Esophagus squamous epithelium (tissue), 4 donors: ENCODE measurements around the gene RERE.

Experiments used
- POLR2A ChIP-seq, 4 donors: fragments of 450-650 bp; IDR thresholded peaks; one replicate each; pipeline ENCODE4 v1.6.1; 2017; ENCODE audit warnings: antibody characterized with exemption in 4 of 4, mild to moderate bottlenecking in 4 of 4, moderate library complexity in 3 of 4
- TF ChIP-seq, protein P1 (sequence below), 6 experiments: fragments of 450-650 bp in 4 of 6; fragments of 200-600 bp in 2 of 6; sonication (generic) in 2 of 6; IDR thresholded peaks; one replicate each; pipeline ENCODE4 v1.5.1; 2016 to 2019; ENCODE audit warnings: antibody characterized with exemption in 6 of 6, mild to moderate bottlenecking in 4 of 6, moderate library complexity in 4 of 6

GRCh38 chr1:8345621-8346415 lies 471.6 kb downstream of the RERE start:
- TF ChIP-seq, protein P1, sequence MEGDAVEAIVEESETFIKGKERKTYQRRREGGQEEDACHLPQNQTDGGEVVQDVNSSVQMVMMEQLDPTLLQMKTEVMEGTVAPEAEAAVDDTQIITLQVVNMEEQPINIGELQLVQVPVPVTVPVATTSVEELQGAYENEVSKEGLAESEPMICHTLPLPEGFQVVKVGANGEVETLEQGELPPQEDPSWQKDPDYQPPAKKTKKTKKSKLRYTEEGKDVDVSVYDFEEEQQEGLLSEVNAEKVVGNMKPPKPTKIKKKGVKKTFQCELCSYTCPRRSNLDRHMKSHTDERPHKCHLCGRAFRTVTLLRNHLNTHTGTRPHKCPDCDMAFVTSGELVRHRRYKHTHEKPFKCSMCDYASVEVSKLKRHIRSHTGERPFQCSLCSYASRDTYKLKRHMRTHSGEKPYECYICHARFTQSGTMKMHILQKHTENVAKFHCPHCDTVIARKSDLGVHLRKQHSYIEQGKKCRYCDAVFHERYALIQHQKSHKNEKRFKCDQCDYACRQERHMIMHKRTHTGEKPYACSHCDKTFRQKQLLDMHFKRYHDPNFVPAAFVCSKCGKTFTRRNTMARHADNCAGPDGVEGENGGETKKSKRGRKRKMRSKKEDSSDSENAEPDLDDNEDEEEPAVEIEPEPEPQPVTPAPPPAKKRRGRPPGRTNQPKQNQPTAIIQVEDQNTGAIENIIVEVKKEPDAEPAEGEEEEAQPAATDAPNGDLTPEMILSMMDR (IDR thresholded peaks at IDR 0.05), result no peak
- no peak for TF ChIP-seq POLR2A (IDR thresholded peaks at IDR 0.05)
